GM23338 (cell line): ENCODE data around the gene OAS3.

ENCODE experiments used
- EZH2phosphoT487 ChIP-seq: fragments of 200-600 bp; sonication (generic); IDR thresholded peaks from one replicate; pipeline ENCODE4 v1.8.1; 2018; ENCODE audit warnings: antibody characterized with exemption; ENCODE audit not compliant: unreplicated experiment
- TF ChIP-seq, protein P1 (sequence below), 2 experiments: fragments of 200-600 bp in 1 of 2; sonication (generic) in 1 of 2; conservative IDR thresholded peaks; 2 replicates each; pipeline versions ENCODE4 v1.5.1 to v1.6.1; 2016 to 2017; ENCODE audit warnings: antibody characterized with exemption in 2 of 2, low read depth in 2 of 2, mild to moderate bottlenecking in 2 of 2, moderate library complexity in 1 of 2

DNA sequence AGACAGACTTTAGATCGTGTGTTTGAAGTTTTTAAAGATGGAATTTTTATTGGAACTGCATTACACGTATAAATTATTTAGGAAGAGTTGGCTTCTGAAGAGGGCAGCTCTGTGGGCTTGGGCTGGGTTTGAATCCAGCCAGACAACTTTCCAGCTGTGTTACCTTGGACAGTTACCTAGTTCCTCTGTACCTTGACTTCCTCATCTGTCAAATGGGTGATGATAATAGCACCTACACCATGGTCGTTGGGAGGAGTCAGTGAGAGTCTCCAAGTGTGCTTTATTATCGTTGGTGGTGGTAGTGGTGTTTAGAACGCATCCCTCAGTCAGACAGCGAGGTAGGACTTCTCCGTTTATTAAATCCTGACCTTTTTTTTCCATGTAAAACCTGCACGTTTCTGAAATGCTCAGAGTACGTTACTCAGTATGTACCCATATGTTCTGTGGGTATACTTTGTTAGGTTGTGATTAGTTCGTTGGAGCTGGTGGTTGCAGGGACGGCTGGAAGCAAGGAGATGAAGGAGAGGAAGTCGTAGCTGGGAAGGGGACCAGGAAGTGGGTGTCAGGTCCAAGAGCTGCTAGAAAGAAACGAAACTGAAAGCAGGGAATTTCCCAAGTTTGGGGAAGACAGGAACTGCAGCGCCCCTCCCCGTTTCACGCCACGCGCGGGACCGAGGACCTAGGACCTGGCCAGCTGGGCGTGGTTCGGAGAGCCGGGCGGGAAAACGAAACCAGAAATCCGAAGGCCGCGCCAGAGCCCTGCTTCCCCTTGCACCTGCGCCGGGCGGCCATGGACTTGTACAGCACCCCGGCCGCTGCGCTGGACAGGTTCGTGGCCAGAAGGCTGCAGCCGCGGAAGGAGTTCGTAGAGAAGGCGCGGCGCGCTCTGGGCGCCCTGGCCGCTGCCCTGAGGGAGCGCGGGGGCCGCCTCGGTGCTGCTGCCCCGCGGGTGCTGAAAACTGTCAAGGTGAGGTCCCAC, at the start of gene OAS3:
- TF ChIP-seq, protein P1, sequence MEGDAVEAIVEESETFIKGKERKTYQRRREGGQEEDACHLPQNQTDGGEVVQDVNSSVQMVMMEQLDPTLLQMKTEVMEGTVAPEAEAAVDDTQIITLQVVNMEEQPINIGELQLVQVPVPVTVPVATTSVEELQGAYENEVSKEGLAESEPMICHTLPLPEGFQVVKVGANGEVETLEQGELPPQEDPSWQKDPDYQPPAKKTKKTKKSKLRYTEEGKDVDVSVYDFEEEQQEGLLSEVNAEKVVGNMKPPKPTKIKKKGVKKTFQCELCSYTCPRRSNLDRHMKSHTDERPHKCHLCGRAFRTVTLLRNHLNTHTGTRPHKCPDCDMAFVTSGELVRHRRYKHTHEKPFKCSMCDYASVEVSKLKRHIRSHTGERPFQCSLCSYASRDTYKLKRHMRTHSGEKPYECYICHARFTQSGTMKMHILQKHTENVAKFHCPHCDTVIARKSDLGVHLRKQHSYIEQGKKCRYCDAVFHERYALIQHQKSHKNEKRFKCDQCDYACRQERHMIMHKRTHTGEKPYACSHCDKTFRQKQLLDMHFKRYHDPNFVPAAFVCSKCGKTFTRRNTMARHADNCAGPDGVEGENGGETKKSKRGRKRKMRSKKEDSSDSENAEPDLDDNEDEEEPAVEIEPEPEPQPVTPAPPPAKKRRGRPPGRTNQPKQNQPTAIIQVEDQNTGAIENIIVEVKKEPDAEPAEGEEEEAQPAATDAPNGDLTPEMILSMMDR (conservative IDR thresholded peaks at IDR 0.05; ENCODE audit: low read depth in 2 of 2) = no peak
- no peak for TF ChIP-seq EZH2phosphoT487
